HG03354 (cell line): Measurements from ENCODE around the gene TFR2.
"Not testable (repeated sequence)": the region's sequence is repeated elsewhere in the genome, so short reads cannot be mapped to it uniquely, and the experiment has no call there.

Source experiments
- ATAC-seq: cut with Tn5 transposase; IDR thresholded peaks from one replicate; pipeline ENCODE4 v1.9.1; 2021; ENCODE audit warnings: mild to moderate bottlenecking; ENCODE audit not compliant: unreplicated experiment, poor library complexity, severe bottlenecking

Gene TFR2

GRCh38 chr7:100662194-100662776 is 20.9 kb upstream of the TFR2 start:
- ATAC-seq = not testable (repeated sequence)

- no peak for ATAC-seq
Observed at GRCh38 chr7:100655908-100656674, 14.7 kb upstream of the TFR2 start, which contains the start of gene ACTL6B. TSS of gene ACTL6B (minus strand) at chr7:100656448. CDS start at chr7:100656354, 94 bp downstream.

GRCh38 chr7:100654908-100655831 is 13.8 kb upstream of the TFR2 start:
- ATAC-seq = no peak

- ATAC-seq = no peak
Observed at GRCh38 chr7:100649826-100650565, 8.6 kb upstream of the TFR2 start.

GRCh38 chr7:100642534-100642907 is 1.2 kb upstream of the TFR2 start:
- no peak for ATAC-seq

GRCh38 chr7:100641860-100642533 is 645 bp upstream of the TFR2 start:
- ATAC-seq = no peak

GRCh38 chr7:100640517-100641440 is 573 bp downstream of the TFR2 start:
- ATAC-seq = no peak

- ATAC-seq = no peak
Observed at GRCh38 chr7:100639995-100640516, 1.3 kb downstream of the TFR2 start.

GRCh38 chr7:100632951-100633717 is 8.2 kb downstream of the TFR2 start:
- ATAC-seq = no peak

GRCh38 chr7:100630066-100630465 is 11.3 kb downstream of the TFR2 start:
- ATAC-seq = no peak

- no peak for ATAC-seq
Observed at GRCh38 chr7:100629117-100629716, 12.1 kb downstream of the TFR2 start.

GRCh38 chr7:100627238-100627549 is 14.2 kb downstream of the TFR2 start:
- ATAC-seq = no peak

- ATAC-seq = peak; percentile 88
Observed at GRCh38 chr7:100626530-100627237, 14.7 kb downstream of the TFR2 start.

- no peak for ATAC-seq
Observed at GRCh38 chr7:100626055-100626454, 15.3 kb downstream of the TFR2 start.

- ATAC-seq = no peak
Observed at GRCh38 chr7:100623951-100624824, 17.2 kb downstream of the TFR2 start.

- ATAC-seq = no peak
Observed at GRCh38 chr7:100621554-100621953, 19.8 kb downstream of the TFR2 start.
